CD4-positive, alpha-beta memory T cell (primary cell): ENCODE results near the gene AKT1. TPM values are rescaled to one million over a fixed set of nuclear protein-coding genes. Genes with fewer than 3 reads are reported as not detected.

ENCODE experiments used
- CTCF ChIA-PET: fragments of 350-600 bp; sonication (Branson Sonifier 250); formaldehyde crosslinking; loops from one replicate; lab custom pipeline; 2021; ENCODE audit warnings: inconsistent platforms; ENCODE audit not compliant: partially characterized antibody; lab: Charles Lee
- POLR2A ChIA-PET: fragments of 350-600 bp; sonication (Branson Sonifier 250); formaldehyde crosslinking; loops from one replicate; lab custom pipeline; 2021; ENCODE audit not compliant: partially characterized antibody; lab: Charles Lee
- DNase-seq, 5 donors: peaks; one replicate each; pipeline versions ENCODE4 v3.0.0 to v3.0.0-alpha.2; 2020 to 2022; ENCODE audit warnings: mixed read lengths in 1 of 5
- H3K27ac ChIP-seq: one replicate; pipeline ENCODE4 v1.7.0; 2013; ENCODE audit warnings: low read depth, low read length
- H3K27me3 ChIP-seq: 2 replicates; pipeline ENCODE4 v1.7.0; 2013; ENCODE audit warnings: mild to moderate bottlenecking, low read length, moderate library complexity; ENCODE audit not compliant: insufficient read depth
- H3K36me3 ChIP-seq: 2 replicates; pipeline ENCODE4 v1.7.0; 2013; ENCODE audit warnings: mild to moderate bottlenecking, low read length, moderate library complexity; ENCODE audit not compliant: insufficient read depth
- H3K4me1 ChIP-seq: 2 replicates; pipeline ENCODE4 v1.7.0; 2013; ENCODE audit warnings: mild to moderate bottlenecking, low read length, moderate library complexity; ENCODE audit not compliant: insufficient read depth
- H3K4me3 ChIP-seq, 2 donors: one replicate each; pipeline ENCODE4 v1.7.0; 2013; ENCODE audit warnings: low read length in 2 of 2, mild to moderate bottlenecking in 1 of 2
- H3K9me3 ChIP-seq, 2 donors: one replicate each; pipeline ENCODE4 v1.7.0; 2013; ENCODE audit warnings: low read length in 2 of 2, control low read depth in 1 of 2; ENCODE audit not compliant: control insufficient read depth in 1 of 2
- H3K27ac Mint-ChIP-seq, 7 donors: one replicate each; pipeline ENCODE4 v1.8.0; 2020 to 2021; ENCODE audit warnings: mixed read lengths in 7 of 7, mild to moderate bottlenecking in 6 of 7, inconsistent platforms in 3 of 7, moderate library complexity in 3 of 7
- H3K27me3 Mint-ChIP-seq, 2 donors: one replicate each; pipeline ENCODE4 v1.8.0; 2020 to 2021; ENCODE audit warnings: mixed read lengths in 2 of 2
- H3K36me3 Mint-ChIP-seq, 2 donors: one replicate each; pipeline ENCODE4 v1.8.0; 2020 to 2021; ENCODE audit warnings: mixed read lengths in 2 of 2, inconsistent platforms in 1 of 2, mild to moderate bottlenecking in 1 of 2
- H3K4me1 Mint-ChIP-seq, 4 donors: one replicate each; pipeline ENCODE4 v1.8.0; 2020 to 2021; ENCODE audit warnings: mixed read lengths in 4 of 4, mild to moderate bottlenecking in 1 of 4
- H3K4me3 Mint-ChIP-seq, 8 donors: one replicate each; pipeline ENCODE4 v1.8.0; 2020 to 2021; ENCODE audit warnings: mixed read lengths in 8 of 8, mild to moderate bottlenecking in 7 of 8, moderate library complexity in 6 of 8, inconsistent platforms in 3 of 8
- H3K9me3 Mint-ChIP-seq, 8 donors: one replicate each; pipeline ENCODE4 v1.8.0; 2020 to 2021; ENCODE audit warnings: mixed read lengths in 8 of 8, mild to moderate bottlenecking in 5 of 8, inconsistent platforms in 3 of 8, moderate library complexity in 1 of 8
- intact Hi-C: fragments of 100-400 bp; cut with micrococcal nuclease; formaldehyde crosslinking; loops from one replicate; pipeline ENCODE4 v1.15.1; 2023
- polyA plus RNA-seq, 2 donors: library from polyadenylated mRNA; unstranded; fragments of 300-500 nt; fragmentation: Illumina TruSeq; gene quantifications; one replicate each; pipeline ENCODE4 v1.2.3, GENCODE V29; 2021
- total RNA-seq, 2 experiments: library from RNA; stranded (reverse); gene quantifications; one replicate each; pipeline ENCODE4 v1.2.3, GENCODE V29; 2021

The AKT1 gene
- total and polyA plus RNA-seq, 4 experiments from 2014 or later = 5.3 to 90.5 (median 56.1) TPM

DNA sequence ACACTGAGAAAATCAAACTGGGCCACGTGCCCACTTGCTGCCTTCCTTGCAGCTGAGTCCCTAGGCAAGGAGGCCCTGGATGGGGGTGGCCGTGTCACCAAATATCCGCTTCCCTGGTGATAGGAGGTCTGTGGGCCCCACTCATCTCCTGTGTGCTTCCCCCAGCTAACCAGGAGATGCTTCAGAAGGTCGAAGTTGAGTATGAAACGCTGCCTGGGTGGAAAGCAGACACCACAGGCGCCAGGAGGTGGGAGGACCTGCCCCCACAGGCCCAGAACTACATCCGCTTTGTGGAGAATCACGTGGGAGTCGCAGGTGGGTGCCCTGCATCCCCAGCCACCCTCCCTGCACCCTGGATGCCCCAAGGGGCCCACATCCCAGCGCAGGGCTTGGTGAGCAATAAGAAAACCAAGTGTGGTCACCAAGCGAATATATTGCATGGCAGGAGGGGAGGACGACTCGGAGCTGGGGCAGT, 49.4 kb downstream of the AKT1 start:
- ChIA-PET POLR2A (no interaction called here), CTCF (no interaction called here)
- H3K4me3 ChIP-seq = no peak overlapping the region
- H3K27ac Mint-ChIP-seq = peak overlapping the region in 1 of 7 donors; percentile 42
- no peaks in the 10 kb centered on the region for H3K9me3 Mint-ChIP-seq
- peaks cover 4% of the 10 kb centered on the region for H3K4me1 ChIP-seq
- intact Hi-C loops = no loop called here
- H3K27me3 Mint-ChIP-seq = no peaks in the 10 kb centered on the region
- H3K4me1 Mint-ChIP-seq = peaks cover 0 to 5% (median 4%) of the 10 kb centered on the region in 4 donors
- DNase-seq = no peak
- H3K27me3 ChIP-seq = no peaks in the 10 kb centered on the region
- H3K36me3 Mint-ChIP-seq = no peaks in the 10 kb centered on the region
- no peak overlapping the region for H3K27ac ChIP-seq
- no peaks in the 10 kb centered on the region for H3K9me3 ChIP-seq
- H3K4me3 Mint-ChIP-seq = peak overlapping the region in 1 of 8 donors; percentile 36
- no peaks in the 10 kb centered on the region for H3K36me3 ChIP-seq

DNA sequence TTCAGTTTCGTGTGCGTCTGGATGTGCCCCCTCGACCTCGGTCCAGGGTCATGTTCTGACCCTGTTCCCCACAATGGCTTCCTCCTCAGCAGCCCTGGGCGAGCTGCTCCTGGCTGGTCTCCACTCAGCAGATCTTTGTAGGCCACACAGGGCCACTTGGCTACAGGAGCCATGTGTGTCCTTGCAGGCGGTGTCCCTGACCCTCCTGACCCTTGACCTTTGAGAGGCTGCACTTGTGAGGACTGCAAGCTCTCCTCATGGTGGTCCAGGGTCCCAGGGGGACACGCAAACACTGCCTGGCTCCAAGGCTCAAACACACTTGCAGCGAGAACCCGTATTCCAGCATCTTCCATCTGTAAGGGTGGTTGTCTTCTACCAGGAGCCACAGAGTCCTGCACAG, 50.1 kb downstream of the AKT1 start:
- no peaks in the 10 kb centered on the region for H3K27me3 Mint-ChIP-seq
- no peak overlapping the region for H3K27ac Mint-ChIP-seq
- peak in 1 of 5 donors; percentile 17 for DNase-seq
- H3K27ac ChIP-seq = no peak overlapping the region
- H3K4me1 Mint-ChIP-seq = peaks cover 0 to 5% (median 2%) of the 10 kb centered on the region in 4 donors
- intact Hi-C loops = no loop called here
- no peaks in the 10 kb centered on the region for H3K9me3 Mint-ChIP-seq
- ChIA-PET POLR2A (no interaction called here), CTCF (no interaction called here)
- no peak overlapping the region for H3K4me3 ChIP-seq
- H3K27me3 ChIP-seq = no peaks in the 10 kb centered on the region
- H3K9me3 ChIP-seq = no peaks in the 10 kb centered on the region
- no peak overlapping the region for H3K4me3 Mint-ChIP-seq
- peaks cover 4% of the 10 kb centered on the region for H3K4me1 ChIP-seq
- H3K36me3 ChIP-seq = no peaks in the 10 kb centered on the region
- H3K36me3 Mint-ChIP-seq = no peaks in the 10 kb centered on the region

DNA sequence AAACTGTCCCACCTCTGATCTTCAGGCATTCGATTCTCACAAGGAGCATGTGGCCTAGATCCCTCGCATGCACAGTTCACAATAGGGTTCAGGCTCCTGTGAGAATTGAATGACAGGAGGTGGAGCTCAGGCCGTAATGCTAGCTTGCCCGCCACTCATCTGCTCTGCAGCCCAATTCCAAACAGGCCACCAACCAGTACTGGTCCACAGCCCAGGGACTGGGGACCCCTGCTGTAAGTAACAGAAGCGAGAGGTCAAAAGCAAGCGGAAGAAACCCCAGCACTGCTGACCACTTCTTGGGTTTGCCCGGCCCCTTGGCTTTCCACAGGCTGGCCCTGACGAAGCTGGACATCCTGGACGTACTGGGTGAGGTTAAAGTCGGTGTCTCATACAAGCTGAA, 51.1 kb downstream of the AKT1 start:
- intact Hi-C loops = no loop called here

DNA sequence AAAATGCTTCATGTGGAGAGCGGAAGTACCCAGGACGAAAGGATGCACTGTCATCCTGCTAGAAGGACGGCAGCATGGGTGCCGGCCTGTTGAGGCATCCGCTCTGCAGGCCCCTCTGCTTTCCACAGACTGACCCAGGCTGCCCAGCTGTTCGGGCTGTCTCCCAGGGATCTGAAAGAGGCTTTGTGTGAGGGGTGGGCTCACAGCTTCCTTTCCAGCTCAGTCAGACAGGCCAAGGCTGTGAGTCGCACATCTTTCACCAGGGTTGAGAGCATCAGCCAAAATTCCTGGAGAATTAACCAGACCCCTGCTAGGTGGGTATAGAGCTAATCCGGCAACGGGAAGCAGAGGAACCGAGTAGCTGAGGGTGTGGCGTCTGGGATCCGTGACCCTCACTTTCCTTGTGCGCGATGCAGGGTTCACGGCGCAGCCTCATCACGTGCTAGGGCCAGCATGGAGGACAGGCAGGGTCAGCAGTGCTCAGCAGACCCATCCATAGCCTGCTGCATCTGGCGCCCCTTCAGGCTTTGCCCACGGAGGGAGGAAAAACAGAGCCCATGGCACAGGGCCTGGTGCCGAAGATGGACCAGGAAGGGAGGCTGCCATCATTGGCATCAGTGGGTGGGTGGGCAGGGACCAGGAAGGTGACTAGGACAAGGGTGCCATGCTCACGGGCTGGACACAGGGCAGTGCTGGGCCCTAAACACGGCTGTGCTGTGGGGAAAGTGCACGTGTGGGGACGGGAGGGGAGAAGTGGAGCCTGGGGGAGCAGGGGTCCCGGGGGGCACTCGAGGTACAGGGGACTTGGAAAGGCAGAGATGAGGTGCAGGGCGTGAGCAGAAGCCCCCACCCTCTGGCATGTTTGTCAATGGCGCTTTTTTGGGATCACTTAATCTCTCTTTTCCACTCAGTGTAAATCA, 51.8 kb downstream of the AKT1 start:
- Histone ChIP-seq H3K27ac (no peak overlapping the region), H3K4me3 (no peak overlapping the region), H3K36me3 (no peaks in the 10 kb centered on the region), H3K4me1 (peaks cover 4% of the 10 kb centered on the region), H3K9me3 (no peaks in the 10 kb centered on the region), H3K27me3 (no peaks in the 10 kb centered on the region)
- POLR2A ChIA-PET = interaction anchor here (1.3 to 1.4 kb wide), 2 partner anchors 9 kb away, joined by 3 read pairs; partner anchors contain the start of gene SIVA1
- Mint-ChIP-seq H3K9me3 (no peaks in the 10 kb centered on the region), H3K36me3 (no peaks in the 10 kb centered on the region), H3K27ac (no peak overlapping the region), H3K4me1 (peaks cover 0 to 5% (median 2%) of the 10 kb centered on the region in 4 donors), H3K4me3 (no peak overlapping the region), H3K27me3 (no peaks in the 10 kb centered on the region)
- intact Hi-C loops = no loop called here
- DNase-seq = no peak
- CTCF ChIA-PET = no interaction called here

More for the DNA sequence above, 51.1 kb downstream of the AKT1 start:
- no peak overlapping the region for H3K27ac ChIP-seq
- H3K4me1 Mint-ChIP-seq = peaks cover 0 to 5% (median 2%) of the 10 kb centered on the region in 4 donors
- no peaks in the 10 kb centered on the region for H3K36me3 Mint-ChIP-seq
- no peaks in the 10 kb centered on the region for H3K9me3 Mint-ChIP-seq
- peaks cover 4% of the 10 kb centered on the region for H3K4me1 ChIP-seq
- no peaks in the 10 kb centered on the region for H3K27me3 Mint-ChIP-seq
- CTCF ChIA-PET = no interaction called here
- H3K9me3 ChIP-seq = no peaks in the 10 kb centered on the region
- H3K36me3 ChIP-seq = no peaks in the 10 kb centered on the region
- H3K27me3 ChIP-seq = no peaks in the 10 kb centered on the region
- DNase-seq = no peak
- H3K4me3 ChIP-seq = no peak overlapping the region
- no peak overlapping the region for H3K4me3 Mint-ChIP-seq
- POLR2A ChIA-PET = interaction anchor here (1.4 kb wide), 1 partner anchor 8 kb away, joined by 3 read pairs; the partner anchor contains the start of gene SIVA1
- no peak overlapping the region for H3K27ac Mint-ChIP-seq

DNA sequence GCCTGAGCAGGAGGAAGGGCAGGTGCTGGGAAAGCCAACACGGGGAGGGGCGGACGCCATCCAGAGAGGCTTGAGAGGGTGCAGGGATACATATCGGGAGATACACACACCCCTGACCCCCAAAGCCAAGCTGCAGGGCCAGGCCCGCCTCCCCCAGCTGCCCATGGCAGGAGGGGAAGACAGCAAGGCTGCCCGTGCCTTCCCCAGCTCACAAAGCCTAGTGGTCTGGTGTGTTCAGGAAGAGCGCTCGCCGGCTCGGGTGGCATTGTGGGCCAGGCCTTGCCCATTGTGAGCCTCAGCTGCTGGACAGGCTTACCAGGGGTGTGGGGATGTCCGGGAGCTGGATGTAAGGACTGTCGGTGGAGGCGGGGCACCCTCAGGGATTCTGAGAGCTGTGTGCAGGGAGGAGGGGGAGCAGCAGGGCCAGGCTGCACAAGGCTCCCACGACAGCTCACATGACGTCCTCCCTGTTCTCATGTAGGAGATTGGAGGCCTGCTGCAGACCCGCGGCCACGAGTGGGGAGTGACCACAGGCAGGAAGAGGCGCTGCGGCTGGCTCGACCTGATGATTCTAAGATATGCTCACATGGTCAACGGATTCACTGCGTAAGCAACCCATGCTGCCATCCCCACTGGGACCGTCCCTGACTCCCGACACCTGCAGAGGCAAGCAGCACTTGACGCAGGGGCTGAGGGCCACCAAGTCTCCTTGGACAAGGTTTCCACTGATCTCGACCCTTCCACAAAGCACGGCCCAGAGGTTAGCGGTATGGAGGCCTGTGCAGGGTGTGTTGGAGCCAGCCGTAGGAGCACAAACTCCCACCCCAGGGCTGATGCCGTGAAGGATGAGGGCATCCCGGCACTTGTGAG, 52.7 kb downstream of the AKT1 start:
- Mint-ChIP-seq H3K9me3 (no peaks in the 10 kb centered on the region), H3K27ac (no peak overlapping the region), H3K27me3 (no peaks in the 10 kb centered on the region), H3K36me3 (no peaks in the 10 kb centered on the region), H3K4me3 (no peak overlapping the region), H3K4me1 (peaks cover 0 to 5% (median 2%) of the 10 kb centered on the region in 4 donors)
- intact Hi-C loops = no loop called here
- POLR2A ChIA-PET = interaction anchor here (1.3 kb wide), 1 partner anchor 10 kb away, joined by 3 read pairs; the partner anchor contains the start of gene SIVA1
- Histone ChIP-seq H3K9me3 (no peaks in the 10 kb centered on the region), H3K36me3 (no peaks in the 10 kb centered on the region), H3K4me3 (no peak overlapping the region), H3K4me1 (peaks cover 4% of the 10 kb centered on the region), H3K27ac (no peak overlapping the region), H3K27me3 (no peaks in the 10 kb centered on the region)
- DNase-seq = peak in 1 of 5 donors; percentile 28
- CTCF ChIA-PET = no interaction called here

DNA sequence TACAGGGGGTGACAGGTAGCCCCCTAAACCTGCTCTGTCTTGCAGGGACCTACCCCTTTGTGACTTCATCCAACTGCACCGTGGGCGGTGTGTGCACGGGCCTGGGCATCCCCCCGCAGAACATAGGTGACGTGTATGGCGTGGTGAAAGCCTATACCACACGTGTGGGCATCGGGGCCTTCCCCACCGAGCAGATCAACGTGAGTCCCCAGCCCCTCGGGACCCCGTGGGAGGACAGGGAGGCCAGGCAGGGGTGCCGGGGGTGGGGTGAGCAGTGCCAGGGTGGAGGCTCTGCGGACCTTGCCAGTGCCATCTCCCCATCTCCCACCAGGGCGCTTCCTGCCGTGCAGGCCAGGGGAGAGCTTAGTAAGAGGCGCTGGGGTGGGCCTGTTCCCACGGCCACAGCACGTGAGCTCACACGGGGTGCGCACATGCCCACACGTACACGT, 53.7 kb downstream of the AKT1 start:
- H3K4me1 ChIP-seq = peaks cover 4% of the 10 kb centered on the region
- H3K36me3 Mint-ChIP-seq = no peaks in the 10 kb centered on the region
- H3K4me3 Mint-ChIP-seq = no peak overlapping the region
- no peak overlapping the region for H3K27ac ChIP-seq
- intact Hi-C loops = no loop called here
- H3K9me3 Mint-ChIP-seq = no peaks in the 10 kb centered on the region
- H3K9me3 ChIP-seq = no peaks in the 10 kb centered on the region
- ChIA-PET POLR2A (no interaction called here), CTCF (no interaction called here)
- H3K4me1 Mint-ChIP-seq = peaks cover 0 to 5% (median 2%) of the 10 kb centered on the region in 4 donors
- H3K36me3 ChIP-seq = no peaks in the 10 kb centered on the region
- DNase-seq = peak in 1 of 5 donors; percentile 33
- no peak overlapping the region for H3K27ac Mint-ChIP-seq
- H3K4me3 ChIP-seq = no peak overlapping the region
- H3K27me3 Mint-ChIP-seq = peaks cover 0 to 1% of the 10 kb centered on the region in 2 donors
- no peaks in the 10 kb centered on the region for H3K27me3 ChIP-seq
